Stimulated activated naive CD8-positive, alpha-beta T cell treated with anti-CD3 and anti-CD28 coated beads, Interleukin-15, amount 100 ng/mL, for 72 hours (primary cell): Measurements from ENCODE around the gene RAB5IF.
"Not testable (repeated sequence)": the region's sequence is repeated elsewhere in the genome, so short reads cannot be mapped to it uniquely, and the experiment has no call there.

Experiments
- ATAC-seq: fragments of 150-1000 bp; cut with Tn5 transposase; 2 replicates; pipeline ENCODE4 v1.10.0; 2021; ENCODE audit warnings: mild to moderate bottlenecking, moderate library complexity
- DNase-seq, 2 donors: peaks; one replicate each; pipeline ENCODE4 v3.0.0; 2021 to 2022
- H3K27ac Mint-ChIP-seq, 2 donors: one replicate each; pipeline ENCODE4 v1.8.0; 2022; ENCODE audit warnings: mild to moderate bottlenecking in 2 of 2, mixed read lengths in 2 of 2, moderate library complexity in 2 of 2
- H3K27me3 Mint-ChIP-seq: one replicate; pipeline ENCODE4 v1.8.0; 2022; ENCODE audit warnings: mixed read lengths
- H3K4me1 Mint-ChIP-seq: one replicate; pipeline ENCODE4 v1.8.0; 2022; ENCODE audit warnings: mild to moderate bottlenecking, mixed read lengths
- H3K4me3 Mint-ChIP-seq, 2 donors: one replicate each; pipeline ENCODE4 v1.8.0; 2022; ENCODE audit warnings: mild to moderate bottlenecking in 2 of 2, mixed read lengths in 2 of 2, moderate library complexity in 1 of 2
- H3K9me3 Mint-ChIP-seq, 2 donors: one replicate each; pipeline ENCODE4 v1.8.0; 2022; ENCODE audit warnings: mixed read lengths in 2 of 2

Gene RAB5IF

DNA sequence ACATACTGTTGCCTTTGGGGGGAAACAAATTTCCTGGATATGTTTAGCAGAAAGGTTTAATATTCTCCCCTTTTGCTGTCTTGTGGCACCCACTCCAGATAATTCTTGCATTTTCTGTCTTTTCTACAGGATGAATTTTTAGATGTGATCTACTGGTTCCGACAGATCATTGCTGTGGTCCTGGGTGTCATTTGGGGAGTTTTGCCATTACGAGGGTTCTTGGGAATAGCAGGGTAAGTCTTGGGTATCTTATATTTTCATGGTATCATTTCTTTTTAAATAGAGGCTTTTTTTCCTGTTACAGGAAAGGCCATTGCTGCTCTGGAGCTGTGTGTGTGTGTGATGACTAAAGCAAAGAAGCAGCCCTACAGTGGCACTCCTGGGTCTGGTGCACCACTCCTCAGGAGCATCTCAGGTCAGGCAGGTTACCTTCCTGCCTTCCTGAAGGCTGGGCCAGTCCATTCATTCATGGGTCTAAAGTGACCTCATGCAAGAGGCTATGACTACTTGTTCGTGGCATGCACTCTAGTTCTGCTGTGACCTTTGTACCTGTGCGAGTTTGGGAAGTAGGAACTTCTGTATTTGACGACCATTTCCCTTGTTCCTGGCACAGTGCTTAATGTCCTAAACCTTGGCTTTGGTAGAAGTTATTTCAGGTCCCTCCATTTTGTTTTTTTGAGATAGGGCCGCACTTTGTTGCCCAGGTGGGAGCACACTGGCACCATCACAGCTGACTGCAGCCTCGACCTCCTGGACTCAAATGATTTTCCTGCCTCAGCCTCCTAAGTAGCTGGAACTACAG is 2.2 kb downstream of the RAB5IF start:
- Mint-ChIP-seq H3K4me1 (peaks cover 34% of the 10 kb centered on the region), H3K4me3 (peak overlapping the region; percentile 73 to 93), H3K27me3 (no peaks in the 10 kb centered on the region), H3K9me3 (no peaks in the 10 kb centered on the region), H3K27ac (peak overlapping the region; percentile 14 to 61)
- DNase-seq: no peak
- no peak for ATAC-seq

DNA sequence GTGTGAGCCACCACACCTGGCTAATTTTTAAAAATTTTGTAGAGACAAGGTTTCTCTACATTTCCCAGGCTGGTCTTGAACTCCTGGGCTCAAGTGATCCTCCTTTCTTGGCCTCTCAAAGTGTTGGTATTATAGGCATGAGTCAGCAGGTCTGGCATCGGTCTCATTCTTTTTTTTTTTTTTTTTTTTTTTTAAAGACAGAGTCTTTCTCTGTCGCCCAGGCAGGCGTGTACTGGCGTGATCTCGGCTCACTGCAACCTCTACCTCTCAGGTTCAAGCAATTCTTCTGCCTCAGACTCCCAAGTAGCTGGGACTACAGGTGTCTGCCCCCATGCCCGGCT is 2.8 kb downstream of the RAB5IF start:
- not testable (repeated sequence) for DNase-seq, H3K4me3 Mint-ChIP-seq, H3K9me3 Mint-ChIP-seq, ATAC-seq, H3K27me3 Mint-ChIP-seq
- peak overlapping the region in 1 of 2 donors; percentile 61 for H3K27ac Mint-ChIP-seq
- H3K4me1 Mint-ChIP-seq: peaks cover 40% of the 10 kb centered on the region

DNA sequence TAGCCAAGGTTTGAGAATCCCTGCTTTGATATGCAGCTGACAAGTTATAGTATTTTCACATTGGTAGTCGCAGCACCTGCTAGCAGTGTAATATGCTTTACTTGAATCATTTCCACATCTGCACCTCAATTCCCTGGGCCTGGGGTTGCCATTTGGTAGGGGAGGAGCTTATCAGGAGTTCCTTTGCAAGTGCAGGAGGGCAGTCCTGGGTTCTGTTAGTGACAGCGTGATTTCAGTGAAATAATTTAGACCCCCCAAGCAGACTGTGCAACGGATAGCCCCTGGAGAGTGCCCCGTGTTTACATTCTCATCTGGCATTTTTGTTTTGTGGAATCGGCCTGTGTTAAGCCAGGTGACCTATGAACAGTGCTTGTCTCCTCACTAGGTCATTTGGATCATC is 6.0 kb downstream of the RAB5IF start:
- no peak overlapping the region for H3K4me3 Mint-ChIP-seq
- no peak for DNase-seq
- H3K9me3 Mint-ChIP-seq: no peaks in the 10 kb centered on the region
- H3K4me1 Mint-ChIP-seq: peaks cover 46% of the 10 kb centered on the region
- ATAC-seq: no peak
- H3K27me3 Mint-ChIP-seq: no peaks in the 10 kb centered on the region
- H3K27ac Mint-ChIP-seq: no peak overlapping the region

DNA sequence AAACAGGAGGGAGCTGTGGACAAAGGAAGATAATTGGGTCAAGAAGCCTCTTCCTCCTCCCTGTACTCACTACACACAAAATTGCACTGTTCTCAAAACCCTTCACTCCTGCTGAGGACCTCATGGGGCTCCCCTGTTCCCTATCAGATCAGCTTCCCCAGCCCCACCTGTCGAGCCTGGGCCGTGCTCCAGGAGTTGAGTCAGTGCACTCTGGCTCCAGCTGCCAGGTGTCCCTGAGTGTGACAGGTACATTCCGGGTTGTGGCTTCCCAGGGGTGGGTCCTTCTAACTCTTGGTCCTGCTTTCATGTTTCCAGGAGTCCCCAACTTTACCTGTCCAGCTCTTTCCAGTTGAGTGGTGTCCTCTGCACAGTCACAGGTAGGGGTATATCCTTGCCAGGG is 8.4 kb downstream of the RAB5IF start:
- no peaks in the 10 kb centered on the region for H3K9me3 Mint-ChIP-seq
- H3K27me3 Mint-ChIP-seq: no peaks in the 10 kb centered on the region
- no peak for ATAC-seq
- H3K4me3 Mint-ChIP-seq: no peak overlapping the region
- H3K27ac Mint-ChIP-seq: peak overlapping the region; percentile 78 to 93
- H3K4me1 Mint-ChIP-seq: peaks cover 31% of the 10 kb centered on the region
- DNase-seq: no peak

DNA sequence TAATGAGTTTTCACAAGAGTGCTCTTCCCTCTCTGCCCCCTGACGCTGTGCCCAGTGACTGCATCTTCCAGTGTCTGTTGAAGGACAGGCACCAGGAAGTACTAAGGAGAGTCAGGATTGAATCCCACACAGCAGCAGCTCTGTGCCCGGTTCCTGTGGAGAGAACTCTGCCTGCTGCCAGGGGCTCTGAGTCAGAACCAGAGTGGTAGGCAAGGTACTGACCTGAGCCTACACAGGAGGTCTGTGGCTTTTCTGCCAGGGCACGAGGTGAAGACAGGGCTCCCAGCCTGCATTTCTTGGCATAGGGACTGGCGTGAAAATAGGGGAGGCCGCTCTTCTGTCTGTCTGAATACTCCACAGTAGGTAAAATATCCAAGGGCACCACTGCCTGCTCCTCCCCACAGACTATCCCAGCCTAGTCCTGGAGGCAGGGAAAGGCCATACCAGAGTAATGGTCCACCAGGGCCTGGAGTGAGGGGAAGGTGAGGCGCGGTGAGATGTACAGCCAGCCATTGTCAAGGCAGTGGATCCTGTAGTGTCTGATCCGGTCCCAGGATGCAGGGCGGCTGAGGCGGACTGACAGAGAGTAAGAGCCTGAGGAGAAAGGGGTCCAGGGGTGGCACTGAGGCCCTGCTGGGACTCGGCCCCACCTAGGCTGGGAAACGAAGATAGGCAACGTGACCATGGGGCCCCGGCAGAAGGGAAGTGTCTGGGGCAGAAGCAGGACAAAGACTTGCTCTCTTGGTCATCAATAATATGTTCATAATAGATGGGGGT is 9.4 kb downstream of the RAB5IF start:
- ATAC-seq: no peak
- no peak for DNase-seq
- Mint-ChIP-seq H3K4me3 (no peak overlapping the region), H3K27ac (peak overlapping the region; percentile 2 to 91), H3K9me3 (no peaks in the 10 kb centered on the region), H3K27me3 (no peaks in the 10 kb centered on the region), H3K4me1 (peaks cover 31% of the 10 kb centered on the region)

DNA sequence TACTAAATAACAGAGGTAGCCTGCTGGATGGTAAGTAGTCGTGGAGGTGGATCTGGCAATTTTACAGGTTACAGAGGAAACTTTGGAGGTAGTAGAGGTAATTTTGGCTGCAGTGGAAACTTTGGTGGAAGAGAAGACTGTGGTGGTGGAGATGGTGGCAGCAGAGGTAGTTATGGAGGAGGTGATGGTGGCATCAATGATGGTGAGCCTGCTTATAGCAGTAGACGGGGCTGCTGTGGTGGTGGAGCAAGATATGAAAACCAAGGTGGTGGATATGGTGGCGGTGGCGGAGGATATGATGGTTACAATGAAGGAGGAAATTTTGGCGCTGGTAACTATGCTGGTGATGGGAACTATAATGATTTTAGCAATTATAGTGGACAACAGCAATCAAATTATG is 15.3 kb downstream of the RAB5IF start:
- ATAC-seq: no peak
- H3K27ac Mint-ChIP-seq: peak overlapping the region; percentile 77 to 86

DNA sequence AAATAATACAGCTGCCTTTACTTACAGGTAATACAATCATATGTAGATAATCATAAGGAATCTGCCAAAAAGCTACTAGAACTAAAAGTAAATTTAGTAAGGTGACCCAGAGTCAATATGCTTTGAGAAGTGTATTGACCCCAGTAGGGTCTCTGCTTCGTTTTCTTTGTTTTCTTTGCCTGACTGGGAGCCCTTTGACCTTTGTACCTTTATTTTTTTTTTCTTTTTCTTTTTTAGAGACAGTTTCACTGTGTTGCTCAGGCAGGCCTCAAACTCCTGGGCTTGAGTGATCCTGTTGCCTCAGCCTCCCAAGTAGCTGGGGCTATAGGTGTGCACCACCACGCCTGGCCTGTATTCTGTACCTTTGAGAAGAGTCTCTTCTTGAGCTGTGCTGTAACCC is 17.9 kb downstream of the RAB5IF start:
- H3K9me3 Mint-ChIP-seq: no peaks in the 10 kb centered on the region
- ATAC-seq (no peak), DNase-seq (no peak)
- no peak overlapping the region for H3K4me3 Mint-ChIP-seq
- no peak overlapping the region for H3K27ac Mint-ChIP-seq
- peaks cover 28% of the 10 kb centered on the region for H3K4me1 Mint-ChIP-seq
- H3K27me3 Mint-ChIP-seq: no peaks in the 10 kb centered on the region

More for the DNA sequence above, 15.3 kb downstream of the RAB5IF start:
- Mint-ChIP-seq H3K27me3 (no peaks in the 10 kb centered on the region), H3K9me3 (no peaks in the 10 kb centered on the region), H3K4me3 (no peak overlapping the region), H3K4me1 (peaks cover 21% of the 10 kb centered on the region)
- no peak for DNase-seq

DNA sequence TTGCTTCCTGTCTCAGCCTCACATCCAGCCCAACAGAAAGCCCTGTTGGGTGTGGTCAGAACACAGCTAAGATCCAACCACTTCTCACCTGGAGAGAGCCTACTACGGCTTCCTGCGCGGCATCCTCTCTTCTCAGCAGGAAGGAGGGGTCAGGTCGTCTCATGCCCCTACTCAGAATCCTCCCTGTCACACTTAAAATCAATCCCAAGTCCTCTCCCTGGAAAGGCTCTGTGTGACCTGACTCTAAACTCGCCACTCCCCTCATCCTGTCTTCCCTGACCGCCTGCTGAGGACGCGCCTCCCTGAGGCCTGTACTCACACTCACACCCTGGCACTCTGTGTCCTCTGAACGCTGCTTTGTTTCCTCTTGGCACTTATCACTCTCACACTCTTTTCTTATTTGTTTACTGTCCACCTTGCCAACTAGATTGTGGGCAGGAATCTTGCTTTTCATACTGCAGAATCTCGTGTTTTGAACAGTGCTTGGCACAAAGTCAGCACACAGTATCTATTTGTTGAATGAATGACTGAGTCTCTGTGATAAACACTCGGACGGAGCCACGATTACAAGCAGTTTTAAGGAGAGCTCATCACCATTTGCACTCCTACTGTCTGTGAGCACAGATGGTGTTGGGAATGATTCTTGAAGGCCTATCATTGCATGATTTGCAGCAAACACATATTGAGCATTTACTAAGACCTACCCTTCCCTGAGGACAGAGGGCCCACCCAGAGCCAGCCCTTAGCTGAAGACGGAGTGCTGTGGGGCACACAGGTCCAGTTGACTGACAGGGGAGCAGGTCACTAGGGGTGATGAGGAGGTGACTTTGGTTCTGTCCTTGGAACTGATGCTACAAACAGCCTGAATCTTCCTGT is 18.7 kb downstream of the RAB5IF start:
- Mint-ChIP-seq H3K4me1 (peaks cover 35% of the 10 kb centered on the region), H3K27me3 (no peaks in the 10 kb centered on the region), H3K9me3 (no peaks in the 10 kb centered on the region), H3K4me3 (no peak overlapping the region), H3K27ac (peak overlapping the region in 1 of 2 donors; percentile 55)
- DNase-seq: no peak
- no peak for ATAC-seq

DNA sequence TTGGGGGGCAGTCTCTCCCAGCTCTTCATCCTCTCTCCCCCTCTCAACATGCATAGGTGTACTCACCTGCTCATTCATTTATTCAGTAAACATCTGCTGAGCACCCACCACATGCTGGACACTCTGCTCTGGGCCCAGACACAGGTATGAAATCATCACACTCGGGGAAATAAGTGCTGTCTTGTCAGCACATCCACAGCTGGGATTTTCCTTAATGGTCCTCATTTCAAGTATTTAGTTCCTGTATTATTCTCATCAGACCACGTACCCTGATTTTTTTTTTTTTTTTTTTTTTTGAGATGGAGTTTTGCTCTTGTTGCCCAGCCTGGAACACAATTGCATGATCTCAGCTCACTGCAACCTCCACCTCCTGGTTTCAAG is 19.4 kb downstream of the RAB5IF start:
- no peaks in the 10 kb centered on the region for H3K9me3 Mint-ChIP-seq
- H3K27ac Mint-ChIP-seq: peak overlapping the region in 1 of 2 donors; percentile 81
- DNase-seq (no peak), ATAC-seq (no peak)
- no peaks in the 10 kb centered on the region for H3K27me3 Mint-ChIP-seq
- H3K4me3 Mint-ChIP-seq: no peak overlapping the region
- H3K4me1 Mint-ChIP-seq: peaks cover 41% of the 10 kb centered on the region

DNA sequence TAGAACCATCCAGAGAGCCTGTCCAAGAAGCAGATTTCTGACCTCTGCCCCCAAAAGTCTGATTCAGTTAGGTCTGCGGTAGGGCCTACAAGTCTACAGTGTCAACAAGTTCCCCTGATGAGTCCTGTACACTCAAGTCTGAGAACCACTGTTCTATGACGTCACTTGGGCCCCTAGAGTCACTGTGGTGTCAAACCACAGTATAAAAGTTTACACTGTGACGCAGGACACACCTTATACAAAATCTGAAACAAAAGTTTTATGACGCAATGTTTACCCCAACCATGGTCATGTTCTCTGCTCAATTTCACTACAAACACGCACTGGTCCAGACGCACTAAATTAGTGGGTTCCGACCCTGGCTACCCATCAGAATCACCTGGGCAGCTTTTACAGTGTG is 22.5 kb downstream of the RAB5IF start:
- H3K27ac Mint-ChIP-seq: no peak overlapping the region
- DNase-seq: peak in 1 of 2 donors; percentile 34
- H3K9me3 Mint-ChIP-seq: no peaks in the 10 kb centered on the region
- peak; percentile 67 for ATAC-seq
- no peaks in the 10 kb centered on the region for H3K27me3 Mint-ChIP-seq
- peaks cover 63% of the 10 kb centered on the region for H3K4me1 Mint-ChIP-seq
- H3K4me3 Mint-ChIP-seq: peak overlapping the region in 1 of 2 donors; percentile 19

DNA sequence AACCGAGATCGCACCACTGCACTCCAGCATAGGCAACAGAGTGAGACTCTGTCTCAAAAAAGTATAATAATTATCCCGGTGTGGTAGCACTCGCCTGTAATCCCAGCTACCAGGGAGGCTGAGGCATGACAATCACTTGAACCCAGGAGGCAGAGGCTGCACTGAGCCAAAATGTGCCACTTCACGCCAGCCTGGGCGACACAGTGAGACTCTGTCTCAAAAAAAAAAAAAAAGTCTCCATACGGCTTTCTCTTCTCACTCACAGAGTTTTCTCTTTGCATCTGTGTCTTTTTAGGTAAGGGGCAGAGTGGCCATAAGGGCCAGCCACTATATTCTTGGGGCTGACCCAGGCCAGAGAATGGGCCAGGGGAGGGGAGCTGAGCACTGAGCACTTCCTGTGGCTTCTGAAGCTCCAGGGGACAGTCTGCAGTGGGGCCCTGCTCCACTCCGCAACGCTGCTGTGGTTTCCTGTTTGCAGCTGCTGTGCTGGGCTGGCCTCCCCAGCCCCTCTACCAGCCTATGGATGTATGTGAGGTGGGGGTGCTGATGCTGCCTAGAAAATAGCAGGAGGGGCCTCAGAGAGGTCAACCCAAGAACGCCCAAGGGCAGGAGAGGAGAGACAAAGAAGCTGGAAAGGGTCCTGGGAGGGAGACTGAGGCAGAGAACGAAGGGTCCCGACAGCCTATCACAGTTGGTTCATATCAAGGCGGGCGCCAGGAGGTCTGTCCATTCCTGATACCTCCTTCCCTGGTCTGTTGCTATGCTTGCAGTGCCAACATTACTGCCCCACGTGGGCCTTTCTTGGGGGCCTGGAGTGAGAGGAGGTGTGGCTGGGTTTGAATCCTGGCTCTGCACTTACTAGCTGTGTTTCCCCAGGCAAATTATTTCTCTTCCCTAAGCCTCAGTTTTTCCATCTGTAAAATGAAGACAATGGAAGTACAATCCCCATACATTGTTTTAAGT is 24.4 kb downstream of the RAB5IF start:
- Mint-ChIP-seq H3K4me3 (peak overlapping the region; percentile 84 to 92), H3K27ac (peak overlapping the region; percentile 98 to 99), H3K9me3 (no peaks in the 10 kb centered on the region), H3K4me1 (peaks cover 55% of the 10 kb centered on the region), H3K27me3 (no peaks in the 10 kb centered on the region)
- peak; percentile 38 to 61 for DNase-seq
- peak; percentile 96 for ATAC-seq

DNA sequence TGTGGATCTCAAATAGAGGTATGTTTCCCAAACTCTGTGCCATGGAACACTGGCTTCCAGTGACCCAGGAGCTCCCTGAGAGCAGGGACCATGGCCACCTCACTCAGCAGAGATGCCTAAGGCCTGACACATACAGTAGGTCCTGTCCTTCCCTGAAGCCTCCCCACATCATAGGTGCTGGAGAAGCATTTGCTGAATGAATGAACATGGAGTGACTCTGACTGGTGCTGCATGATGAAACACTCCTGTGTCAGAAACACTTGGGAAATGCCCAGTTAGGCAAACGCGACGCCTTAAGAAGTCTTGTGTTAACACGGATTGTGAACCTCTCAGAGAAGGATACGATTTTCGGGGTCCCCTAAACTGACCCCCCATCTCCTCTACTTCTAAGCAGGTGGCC is 26.1 kb downstream of the RAB5IF start:
- no peak for DNase-seq
- Mint-ChIP-seq H3K9me3 (no peaks in the 10 kb centered on the region), H3K4me3 (no peak overlapping the region), H3K27ac (peak overlapping the region in 1 of 2 donors; percentile 92), H3K27me3 (no peaks in the 10 kb centered on the region), H3K4me1 (peaks cover 52% of the 10 kb centered on the region)
- no peak for ATAC-seq

DNA sequence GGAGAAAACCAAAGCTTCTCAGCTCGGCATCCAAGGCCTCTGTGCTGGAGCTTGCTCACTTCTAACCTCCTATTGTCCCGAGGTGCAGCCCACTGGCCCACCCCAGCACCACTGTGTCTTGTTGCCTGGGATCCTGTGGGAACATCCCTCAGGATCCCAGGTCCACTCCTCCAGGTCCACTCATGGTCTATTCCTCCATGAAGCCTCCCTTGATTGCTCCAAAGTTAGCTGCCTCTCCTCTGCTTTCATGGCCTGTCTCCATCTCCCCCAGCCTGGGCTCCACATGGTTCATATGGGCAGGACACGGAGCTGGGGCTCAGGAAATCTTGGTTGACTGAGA is 26.5 kb downstream of the RAB5IF start:
- DNase-seq (no peak), ATAC-seq (no peak)
- Mint-ChIP-seq H3K27me3 (no peaks in the 10 kb centered on the region), H3K9me3 (no peaks in the 10 kb centered on the region), H3K4me1 (peaks cover 47% of the 10 kb centered on the region), H3K27ac (peak overlapping the region in 1 of 2 donors; percentile 92), H3K4me3 (no peak overlapping the region)

DNA sequence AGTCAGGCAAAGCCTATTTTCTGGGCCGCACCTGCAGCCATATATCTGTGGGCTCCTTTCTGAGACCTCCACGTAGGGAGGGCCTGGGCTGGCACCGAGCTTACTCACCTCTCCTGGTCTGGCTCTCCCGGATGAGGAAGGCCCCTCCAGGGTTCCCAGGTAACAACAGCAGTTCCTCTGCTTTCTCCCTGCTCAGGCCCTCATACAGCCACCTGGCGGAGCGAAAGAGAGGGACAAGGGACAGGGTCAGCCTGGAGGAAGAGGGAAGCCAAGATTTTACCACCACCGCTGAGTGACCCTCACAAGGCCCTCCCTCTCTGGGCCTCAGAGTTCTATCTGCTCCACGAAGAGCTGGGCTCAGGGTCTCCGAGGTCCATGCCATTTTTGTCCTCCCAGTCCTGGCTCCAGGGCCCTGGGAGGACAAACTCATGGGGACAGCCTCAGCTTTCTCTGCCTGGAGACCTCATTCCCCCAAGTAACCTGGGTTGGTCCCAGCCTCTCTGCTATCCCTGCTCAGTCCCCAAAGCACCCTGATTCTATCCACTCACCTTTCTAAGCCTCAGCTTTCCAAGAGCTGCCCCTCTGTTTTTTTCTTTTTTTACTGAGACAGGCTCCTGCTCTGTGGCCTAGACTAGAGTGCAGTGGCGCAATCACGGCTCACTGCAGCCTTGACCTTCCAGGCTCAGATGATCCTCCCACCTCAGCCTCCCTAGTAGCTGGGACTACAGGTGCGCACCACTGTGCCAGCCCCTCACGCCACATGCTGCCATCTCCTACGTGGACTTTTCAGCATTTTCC is 27.1 kb downstream of the RAB5IF start:
- no peak for DNase-seq
- ATAC-seq: no peak
- no peaks in the 10 kb centered on the region for H3K9me3 Mint-ChIP-seq
- H3K4me1 Mint-ChIP-seq: peaks cover 47% of the 10 kb centered on the region
- H3K4me3 Mint-ChIP-seq: no peak overlapping the region
- peak overlapping the region; percentile 92 to 93 for H3K27ac Mint-ChIP-seq
- no peaks in the 10 kb centered on the region for H3K27me3 Mint-ChIP-seq
